HepG2 (cell line): ENCODE measurements around the gene PCGF2. TPM values are rescaled to one million over a fixed set of nuclear protein-coding genes. Genes with fewer than 3 reads are reported as not detected.

Experiments
- ATAC-seq: fragments of 200-7000 bp; cut with Tn5 transposase; 3 replicates; pipeline ENCODE4 v1.9.1; 2020; ENCODE audit warnings: mild to moderate bottlenecking, moderate library complexity
- BruUV-seq: library from RNA; stranded (reverse); fragments of 400-500 nt; replicated peaks from 2 replicates; lab custom pipeline; 2021; lab: Mats Ljungman, UMichigan
- CTCF ChIA-PET: fragments of 300-600 bp; formaldehyde crosslinking; extraction: SDS; loops from one replicate; lab custom pipeline; 2021; ENCODE audit warnings: low total read pairs, inconsistent platforms, low intra/inter-chr PET ratio; lab: Yijun Ruan, JAX
- POLR2A ChIA-PET: fragments of 350-600 bp; sonication (Branson Sonifier 250); formaldehyde crosslinking; loops from one replicate; lab custom pipeline; 2020; ENCODE audit warnings: antibody characterized with exemption, inconsistent platforms; lab: Yijun Ruan, JAX
- DNase-seq: peaks from one replicate; pipeline ENCODE4 v3.0.0-alpha.2; 2015; ENCODE audit warnings: low spot score
- FAIRE-seq: peaks from 3 replicates; lab custom pipeline; 2011; peaks lifted over from hg19 to GRCh38; lab: Jason Lieb, UNC
- H2AFZ ChIP-seq: one replicate; pipeline ENCODE4 v1.6.1; 2011; ENCODE audit warnings: low read length, inconsistent platforms
- H3K27ac ChIP-seq: fragments of 300-600 bp; 3 replicates; pipeline ENCODE4 v1.8.0; 2011; ENCODE audit warnings: mixed run types, mild to moderate bottlenecking, mixed read lengths, low read length, inconsistent platforms; ENCODE audit not compliant: insufficient read depth; ENCODE audit errors: extremely low read length
- H3K27me3 ChIP-seq, 2 experiments: fragments of 200-600 bp in 1 of 2; 2 replicates in 1 of 2; 3 replicates in 1 of 2; pipeline versions ENCODE4 v1.6.0 to v1.8.0; 2011; ENCODE audit warnings: low read length in 2 of 2, mild to moderate bottlenecking in 2 of 2, moderate library complexity in 2 of 2, inconsistent platforms in 1 of 2; ENCODE audit not compliant: insufficient read depth in 2 of 2, control insufficient read depth in 1 of 2
- H3K36me3 ChIP-seq, 2 experiments: fragments of 200-600 bp in 1 of 2; replicated peaks in 1 of 2; 2 replicates in 1 of 2; 3 replicates in 1 of 2; pipeline versions ENCODE4 v1.5.1 to v1.8.0; 2011; ENCODE audit warnings: low read length in 2 of 2, inconsistent platforms in 1 of 2; ENCODE audit not compliant: insufficient read depth in 2 of 2, control insufficient read depth in 1 of 2
- H3K4me1 ChIP-seq: 2 replicates; pipeline ENCODE4 v1.5.1; 2012; ENCODE audit warnings: low read length, inconsistent platforms; ENCODE audit not compliant: insufficient read depth
- H3K4me2 ChIP-seq: 2 replicates; pipeline ENCODE4 v1.6.0; 2011; ENCODE audit warnings: low read depth, low read length, inconsistent platforms
- H3K4me3 ChIP-seq, 3 experiments: fragments of 200-600 bp in 1 of 3; sonication (generic), shearing (Covaris generic) in 1 of 3; replicated peaks in 1 of 3; 2 replicates each; pipeline ENCODE4 v1.5.1; 2011 to 2016; ENCODE audit warnings: low read length in 3 of 3, inconsistent platforms in 2 of 3, low read depth in 2 of 3, mild to moderate bottlenecking in 2 of 3, control low read depth in 1 of 3, mixed read lengths in 1 of 3; ENCODE audit not compliant: insufficient read depth in 1 of 3
- H3K79me2 ChIP-seq: one replicate; pipeline ENCODE4 v1.6.1; 2011; ENCODE audit warnings: low read length, inconsistent platforms; ENCODE audit not compliant: insufficient read depth
- H3K9ac ChIP-seq: 2 replicates; pipeline ENCODE4 v1.6.0; 2011; ENCODE audit warnings: mild to moderate bottlenecking, low read depth, low read length, inconsistent platforms; ENCODE audit not compliant: insufficient read depth
- H3K9me3 ChIP-seq: 2 replicates; pipeline ENCODE4 v1.5.1; 2012; ENCODE audit warnings: mild to moderate bottlenecking, low read length
- H4K20me1 ChIP-seq: 2 replicates; pipeline ENCODE4 v1.6.0; 2011; ENCODE audit warnings: inconsistent platforms, mild to moderate bottlenecking, low read length, moderate library complexity; ENCODE audit not compliant: insufficient read depth
- AGO2 ChIP-seq: fragments of 200-400 bp; formaldehyde crosslinking; optimal IDR thresholded peaks from 2 replicates; pipeline ENCODE3; 2017; ENCODE audit warnings: mild to moderate bottlenecking, low read depth, low read length, moderate library complexity
- KDM5A ChIP-seq: fragments of 200-600 bp; sonication (generic); IDR thresholded peaks from 2 replicates; pipeline ENCODE4 v1.7.0; 2018; ENCODE audit warnings: antibody characterized with exemption, mild to moderate bottlenecking, low read length, borderline replicate concordance
- NKX3-1 ChIP-seq: sonication (generic); formaldehyde crosslinking; IDR thresholded peaks from 2 replicates; pipeline ENCODE4 v1.5.0; 2020; ENCODE audit warnings: missing genetic modification reagents
- ZNF883 ChIP-seq: sonication (generic); formaldehyde crosslinking; IDR thresholded peaks from 2 replicates; pipeline ENCODE4 v1.5.1; 2020; ENCODE audit warnings: mild to moderate bottlenecking, missing genetic modification reagents; ENCODE audit errors: not compliant biosample characterization
- WGBS: methylation state at CpG from one replicate; pipeline ENCODE4 v1.1.6; 2017; ENCODE audit warnings: low lambda C conversion rate; 5-methylcytosine and 5-hydroxymethylcytosine counted together
- in situ Hi-C: cut with HindIII; loops from 2 replicates; pipeline ENCODE4 v1.10.0; 2017; ENCODE audit warnings: low pct_unique_long_range_greater_than_20kb; ENCODE audit not compliant: extremely low pct_ligation_motif_present
- intact Hi-C: fragments of 100-400 bp; cut with micrococcal nuclease; formaldehyde crosslinking; loops from one replicate; pipeline ENCODE4 v1.10.0; 2022; ENCODE audit not compliant: unreplicated experiment
- polyA plus RNA-seq, 8 experiments: library from polyadenylated mRNA; depleted of rRNA in 3 of 8; stranded (reverse) in 7 of 8; unstranded in 1 of 8; fragments of >200 nt; fragmentation: Illumina TruSeq in 4 of 8; extraction: Trizol in 4 of 8; gene quantifications; 2 replicates each; pipeline versions ENCODE4 v1.2.1 to v1.2.3, GENCODE V29; 2011 to 2016; ENCODE audit warnings: low read depth in 4 of 8, missing spikeins in 1 of 8, mixed read lengths in 1 of 8; ENCODE audit not compliant: insufficient read depth in 1 of 8
- total RNA-seq, 5 experiments: library from RNA; depleted of rRNA; stranded (reverse); fragments of >200 nt; fragmentation: Illumina TruSeq; extraction: Trizol; gene quantifications; 2 replicates each; pipeline ENCODE4 v1.2.3, GENCODE V29; 2016; ENCODE audit warnings: low read depth in 1 of 5

Gene PCGF2
- total and polyA plus RNA-seq, 2 of the 13 experiments (the other 11 are each of a cell fraction or from before 2014, with no cell fraction given) = 11.6 to 29.4 TPM

DNA sequence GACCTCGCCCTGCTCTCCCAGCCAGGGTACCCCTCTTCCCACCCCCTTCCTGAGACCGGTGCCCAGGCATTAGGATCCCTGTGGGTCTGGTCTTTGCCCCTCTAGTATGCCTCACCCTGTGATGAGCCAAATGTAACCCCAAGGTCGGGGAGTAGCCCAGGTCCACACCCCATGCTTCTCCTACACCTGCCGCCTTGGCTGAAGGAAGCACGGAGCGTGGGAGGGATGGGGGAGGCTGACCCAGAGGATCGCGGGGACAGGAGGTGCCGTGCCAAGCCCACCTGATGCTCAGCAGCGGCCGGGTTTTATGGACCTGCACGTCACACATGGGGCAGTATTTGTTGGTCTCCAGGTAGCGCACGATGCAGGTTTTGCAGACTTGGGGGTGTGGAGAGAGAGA is 8.8 kb downstream of the PCGF2 start:
- no peak overlapping the region for H3K27ac ChIP-seq
- TF ChIP-seq KDM5A = no peak
- TF ChIP-seq AGO2 = peak; percentile 12
- TF ChIP-seq, all 625 proteins: peak for 1
- intact Hi-C loops (no loop called here), in situ Hi-C loops (no loop called here)
- no peaks in the 10 kb centered on the region for H3K9me3 ChIP-seq
- BruUV-seq = no TSS peak
- POLR2A ChIA-PET = no interaction called here
- peaks cover 47% of the 10 kb centered on the region for H3K79me2 ChIP-seq
- H2AFZ ChIP-seq = no peak overlapping the region
- peaks cover 30 to 58% of the 10 kb centered on the region in 2 experiments for H3K36me3 ChIP-seq
- H3K4me2 ChIP-seq = no peak overlapping the region
- no peaks in the 10 kb centered on the region for H3K27me3 ChIP-seq
- H3K4me3 ChIP-seq = no peak overlapping the region
- FAIRE-seq (no peak), ATAC-seq (no peak), DNase-seq (no peak)
- H4K20me1 ChIP-seq = peaks cover 38% of the 10 kb centered on the region
- H3K4me1 ChIP-seq = peaks cover 41% of the 10 kb centered on the region
- H3K9ac ChIP-seq = no peak overlapping the region
- CTCF ChIA-PET = no interaction called here
- 93% methylated on average over 14 of the region's 14 CpGs for WGBS

DNA sequence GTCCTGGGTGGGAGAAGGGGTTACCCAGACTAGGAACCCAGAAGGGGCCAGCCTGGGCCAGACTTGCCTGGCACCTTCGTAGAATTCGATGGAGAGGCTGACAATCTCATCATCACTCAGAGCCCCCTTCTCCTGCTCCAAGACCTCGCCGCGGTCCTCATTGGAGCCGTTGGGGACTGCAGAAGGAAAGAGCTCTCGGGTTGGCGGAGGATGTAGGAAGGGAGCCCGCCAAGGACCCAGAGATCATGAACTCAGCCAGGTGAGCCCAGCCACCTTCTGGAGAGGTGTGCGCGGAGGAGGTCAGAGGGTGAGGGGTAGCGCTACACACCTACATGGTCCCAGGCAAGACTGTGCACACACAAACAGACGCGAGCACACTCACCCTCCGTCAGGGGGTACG is 9.4 kb downstream of the PCGF2 start:
- Histone ChIP-seq H3K27ac (no peak overlapping the region), H3K9me3 (no peaks in the 10 kb centered on the region), H3K27me3 (no peaks in the 10 kb centered on the region), H3K4me2 (no peak overlapping the region), H3K9ac (no peak overlapping the region), H3K4me3 (no peak overlapping the region), H3K4me1 (peaks cover 41% of the 10 kb centered on the region), H3K79me2 (peaks cover 41% of the 10 kb centered on the region), H4K20me1 (peaks cover 39% of the 10 kb centered on the region), H3K36me3 (peaks cover 30 to 59% of the 10 kb centered on the region in 2 experiments), H2AFZ (no peak overlapping the region)
- no peak for FAIRE-seq
- POLR2A ChIA-PET = no interaction called here
- 97% methylated on average over 16 of the region's 16 CpGs for WGBS
- in situ Hi-C loops = no loop called here
- BruUV-seq = no TSS peak
- no peak for ATAC-seq
- CTCF ChIA-PET = no interaction called here
- intact Hi-C loops = no loop called here
- no peak for DNase-seq
- TF ChIP-seq AGO2 (peak; percentile 27), ZNF883 (CRISPR knock-in tag) (peak; percentile 24), NKX3-1 (no peak)
